Upper lobe of right lung (tissue), 1 donor: ENCODE results near the gene CTDP1. TPM values are rescaled to one million over a fixed set of nuclear protein-coding genes. Genes with fewer than 3 reads are reported as not detected.

Source experiments
- ATAC-seq: fragments of 200-7000 bp; cut with Tn5 transposase; one replicate; pipeline ENCODE4 v1.9.1; 2020; ENCODE audit warnings: mild to moderate bottlenecking, moderate library complexity
- DNase-seq: peaks from one replicate; pipeline ENCODE4 v3.0.0-alpha.2; 2020
- H3K27ac ChIP-seq: fragments of 200-600 bp; one replicate; pipeline ENCODE4 v1.8.0; 2022
- H3K27me3 ChIP-seq: fragments of 200-600 bp; one replicate; pipeline ENCODE4 v1.8.0; 2022; ENCODE audit warnings: mild to moderate bottlenecking
- H3K36me3 ChIP-seq: fragments of 200-600 bp; one replicate; pipeline ENCODE4 v1.8.0; 2022
- H3K4me1 ChIP-seq: fragments of 200-600 bp; one replicate; pipeline ENCODE4 v1.8.0; 2022
- H3K4me3 ChIP-seq: fragments of 200-600 bp; one replicate; pipeline ENCODE4 v1.8.0; 2022; ENCODE audit warnings: mild to moderate bottlenecking
- H3K9me3 ChIP-seq: fragments of 200-600 bp; one replicate; pipeline ENCODE4 v1.8.0; 2022
- CTCF ChIP-seq: fragments of 200-600 bp; IDR thresholded peaks from one replicate; pipeline ENCODE4 v1.8.0; 2022; ENCODE audit warnings: antibody characterized with exemption
- intact Hi-C: fragments of 100-400 bp; cut with DNase I; formaldehyde crosslinking; loops from one replicate; pipeline ENCODE4 v1.11.0; 2022
- total RNA-seq: library from RNA; stranded (reverse); fragmentation: NEBNext Ultra II Directional; extraction: Animal tissue kit (Norgen Biotek cat#: 25700); gene quantifications from one replicate; pipeline ENCODE4 v1.2.1, GENCODE V29; 2021
- donor health status: DM: no; HTN: yes; CAD: no; lungs with severe emphysema.

The CTDP1 gene
- total RNA-seq, 1 donor from 2014 or later: 23.0 TPM

GRCh38 chr18:79765491-79766245 lies 86.1 kb downstream of the CTDP1 start:
- intact Hi-C loops: no loop called here
- Histone ChIP-seq H3K27me3 (no peaks in the 10 kb centered on the region), H3K4me3 (no peak overlapping the region), H3K36me3 (no peaks in the 10 kb centered on the region), H3K9me3 (peaks cover 13% of the 10 kb centered on the region), H3K4me1 (no peaks in the 10 kb centered on the region), H3K27ac (no peak overlapping the region)
- DNase-seq: peak; percentile 23
- ATAC-seq: no peak
- TF ChIP-seq CTCF: no peak

GRCh38 chr18:79766308-79766707 lies 86.7 kb downstream of the CTDP1 start:
- Histone ChIP-seq H3K4me1 (no peaks in the 10 kb centered on the region), H3K36me3 (no peaks in the 10 kb centered on the region), H3K27me3 (no peaks in the 10 kb centered on the region), H3K9me3 (peaks cover 13% of the 10 kb centered on the region), H3K4me3 (no peak overlapping the region), H3K27ac (no peak overlapping the region)
- no peak for TF ChIP-seq CTCF
- DNase-seq: peak; percentile 60
- no peak for ATAC-seq
- intact Hi-C loops: no loop called here

GRCh38 chr18:79768745-79769144 lies 89.1 kb downstream of the CTDP1 start:
- no peak overlapping the region for H3K27ac ChIP-seq
- H3K4me3 ChIP-seq: no peak overlapping the region
- ATAC-seq (no peak), DNase-seq (no peak)
- TF ChIP-seq CTCF: no peak
- H3K27me3 ChIP-seq: no peaks in the 10 kb centered on the region
- H3K4me1 ChIP-seq: no peaks in the 10 kb centered on the region
- peaks cover 13% of the 10 kb centered on the region for H3K9me3 ChIP-seq
- H3K36me3 ChIP-seq: no peaks in the 10 kb centered on the region
- intact Hi-C loops: no loop called here

GRCh38 chr18:79769698-79770500 lies 90.3 kb downstream of the CTDP1 start:
- Histone ChIP-seq H3K27ac (no peak overlapping the region), H3K36me3 (no peaks in the 10 kb centered on the region), H3K27me3 (peaks cover 4% of the 10 kb centered on the region), H3K9me3 (peaks cover 13% of the 10 kb centered on the region), H3K4me1 (no peaks in the 10 kb centered on the region), H3K4me3 (no peak overlapping the region)
- peak; percentile 16 for ATAC-seq
- DNase-seq: peak; percentile 51
- intact Hi-C loops: no loop called here
- no peak for TF ChIP-seq CTCF

- peak; percentile 55 for DNase-seq
- intact Hi-C loops: no loop called here
- Histone ChIP-seq H3K4me1 (no peaks in the 10 kb centered on the region), H3K4me3 (no peak overlapping the region), H3K27me3 (peaks cover 4% of the 10 kb centered on the region), H3K27ac (no peak overlapping the region), H3K36me3 (no peaks in the 10 kb centered on the region), H3K9me3 (peaks cover 13% of the 10 kb centered on the region)
- no peak for TF ChIP-seq CTCF
- peak; percentile 7 for ATAC-seq
These were observed 90.9 kb downstream of the CTDP1 start for GRCh38 chr18:79770501-79770815.
